CD4-positive, alpha-beta T cell (primary cell): ENCODE results near the gene ACAD11. TPM values are rescaled to one million over a fixed set of nuclear protein-coding genes. Genes with fewer than 3 reads are reported as not detected.

Experiments used
- ATAC-seq: fragments of 200-7000 bp; cut with Tn5 transposase; one replicate; pipeline ENCODE4 v1.10.0; 2022; ENCODE audit warnings: mild to moderate bottlenecking; ENCODE audit not compliant: poor library complexity
- CTCF ChIA-PET: fragments of 350-600 bp; sonication (Branson Sonifier 250); formaldehyde crosslinking; loops from one replicate; lab custom pipeline; 2021; ENCODE audit warnings: antibody characterized with exemption, inconsistent platforms; lab: Charles Lee
- POLR2A ChIA-PET: fragments of 350-600 bp; sonication (Branson Sonifier 250); formaldehyde crosslinking; loops from one replicate; lab custom pipeline; 2021; ENCODE audit warnings: antibody characterized with exemption, inconsistent platforms; lab: Charles Lee
- DNase-seq, 14 experiments: peaks; one replicate each; pipeline ENCODE4 v3.0.0-alpha.2; 2013 to 2020; ENCODE audit warnings: mixed read lengths in 2 of 14
- H3K27ac ChIP-seq, 2 donors: one replicate each; pipeline versions ENCODE4 v1.5.1 to v1.7.0; 2013; ENCODE audit warnings: low read length in 2 of 2, low read depth in 1 of 2, mild to moderate bottlenecking in 1 of 2
- H3K27me3 ChIP-seq, 2 experiments: 1 replicate in 1 of 2; 2 replicates in 1 of 2; pipeline versions ENCODE4 v1.6.1 to v1.7.0; 2013; ENCODE audit warnings: low read length in 2 of 2, control low read depth in 1 of 2, mild to moderate bottlenecking in 1 of 2, moderate library complexity in 1 of 2; ENCODE audit not compliant: insufficient read depth in 2 of 2, control insufficient read depth in 1 of 2
- H3K36me3 ChIP-seq: one replicate; pipeline ENCODE4 v1.6.1; 2013; ENCODE audit warnings: low read length, control low read depth; ENCODE audit not compliant: insufficient read depth
- H3K4me1 ChIP-seq: one replicate; pipeline ENCODE4 v1.6.1; 2013; ENCODE audit warnings: low read length, control low read depth; ENCODE audit not compliant: insufficient read depth
- H3K4me3 ChIP-seq: one replicate; pipeline ENCODE4 v1.5.1; 2013; ENCODE audit warnings: mild to moderate bottlenecking, low read length, moderate library complexity
- H3K9me3 ChIP-seq, 2 experiments: 1 replicate in 1 of 2; 2 replicates in 1 of 2; pipeline versions ENCODE4 v1.6.1 to v1.7.0; 2013; ENCODE audit warnings: low read length in 2 of 2, mild to moderate bottlenecking in 2 of 2, control low read depth in 1 of 2, moderate library complexity in 1 of 2; ENCODE audit not compliant: control insufficient read depth in 1 of 2, insufficient read depth in 1 of 2
- H3K27ac Mint-ChIP-seq: one replicate; pipeline ENCODE4 v1.8.0; 2020; ENCODE audit warnings: mixed read lengths
- H3K27me3 Mint-ChIP-seq: one replicate; pipeline ENCODE4 v1.8.0; 2021; ENCODE audit warnings: mixed read lengths
- H3K36me3 Mint-ChIP-seq: one replicate; pipeline ENCODE4 v1.8.0; 2021; ENCODE audit warnings: low read depth, mixed read lengths
- H3K4me1 Mint-ChIP-seq: one replicate; pipeline ENCODE4 v1.8.0; 2021; ENCODE audit warnings: low read depth, mixed read lengths
- H3K4me3 Mint-ChIP-seq: one replicate; pipeline ENCODE4 v1.8.0; 2020; ENCODE audit warnings: mild to moderate bottlenecking, mixed read lengths
- H3K9me3 Mint-ChIP-seq: one replicate; pipeline ENCODE4 v1.8.0; 2020; ENCODE audit warnings: mixed read lengths
- CTCF ChIP-seq: fragments of 200-600 bp; IDR thresholded peaks from one replicate; pipeline ENCODE4 v1.8.0; 2022; ENCODE audit warnings: antibody characterized with exemption, mild to moderate bottlenecking
- intact Hi-C, 2 experiments: fragments of 100-400 bp; cut with DNase I in 1 of 2; cut with micrococcal nuclease in 1 of 2; formaldehyde crosslinking; loops; one replicate each; pipeline versions ENCODE4 v1.15.1 to v1.9.0; 2023 to 2025; cut with DNase I, micrococcal nuclease
- total RNA-seq, 174 experiments: library from RNA in 2 of 174; stranded (reverse) in 2 of 174; gene quantifications; one replicate each; pipeline ENCODE4 v1.2.3 and lab custom pipeline; 2021 to 2026

Gene ACAD11
- total RNA-seq, 2 experiments from 2014 or later = 26.6 to 27.9 TPM

- intact Hi-C loops = loop anchor here in 1 of 2 experiments (10.0 kb wide), 1 partner anchor 190 kb away; no protein-coding TSS in a partner anchor
- Mint-ChIP-seq H3K27me3 (no peaks in the 10 kb centered on the region), H3K9me3 (no peaks in the 10 kb centered on the region), H3K4me1 (no peaks in the 10 kb centered on the region), H3K27ac (no peak overlapping the region), H3K36me3 (peaks cover 84% of the 10 kb centered on the region), H3K4me3 (no peak overlapping the region)
- Histone ChIP-seq H3K4me3 (no peak overlapping the region), H3K27me3 (no peaks in the 10 kb centered on the region), H3K36me3 (peaks cover 80% of the 10 kb centered on the region), H3K4me1 (no peaks in the 10 kb centered on the region), H3K9me3 (no peaks in the 10 kb centered on the region), H3K27ac (no peak overlapping the region)
- no peak for TF ChIP-seq CTCF
- POLR2A ChIA-PET = no interaction called here
- DNase-seq (no peak), ATAC-seq (no peak)
- CTCF ChIA-PET = no interaction called here
These were observed 35.4 kb upstream of the ACAD11 start for GRCh38 chr3:132694991-132695390.

GRCh38 chr3:132690040-132690439, 30.4 kb upstream of the ACAD11 start:
- Mint-ChIP-seq H3K4me3 (no peak overlapping the region), H3K27ac (no peak overlapping the region), H3K36me3 (peaks cover 81% of the 10 kb centered on the region), H3K9me3 (no peaks in the 10 kb centered on the region), H3K27me3 (no peaks in the 10 kb centered on the region), H3K4me1 (no peaks in the 10 kb centered on the region)
- TF ChIP-seq CTCF = no peak
- H3K27ac ChIP-seq = no peak overlapping the region
- H3K4me1 ChIP-seq = no peaks in the 10 kb centered on the region
- CTCF ChIA-PET = no interaction called here
- H3K4me3 ChIP-seq = no peak overlapping the region
- DNase-seq (no peak), ATAC-seq (no peak)
- POLR2A ChIA-PET = no interaction called here
- intact Hi-C loops = loop anchor here in 1 of 2 experiments (10.0 kb wide), 1 partner anchor 185 kb away; no protein-coding TSS in a partner anchor
- no peaks in the 10 kb centered on the region for H3K9me3 ChIP-seq
- no peaks in the 10 kb centered on the region for H3K27me3 ChIP-seq
- H3K36me3 ChIP-seq = peaks cover 74% of the 10 kb centered on the region

- Mint-ChIP-seq H3K9me3 (no peaks in the 10 kb centered on the region), H3K4me1 (no peaks in the 10 kb centered on the region), H3K36me3 (peaks cover 75% of the 10 kb centered on the region), H3K27ac (peak overlapping the region; percentile 6), H3K27me3 (no peaks in the 10 kb centered on the region), H3K4me3 (no peak overlapping the region)
- CTCF ChIA-PET = no interaction called here
- H3K27me3 ChIP-seq = no peaks in the 10 kb centered on the region
- intact Hi-C loops = no loop called here
- H3K4me3 ChIP-seq = no peak overlapping the region
- POLR2A ChIA-PET = interaction anchor here (1.4 kb wide), 1 partner anchor 39 kb away, joined by 4 read pairs; no protein-coding TSS in a partner anchor
- no peak overlapping the region for H3K27ac ChIP-seq
- ATAC-seq (no peak), DNase-seq (no peak)
- peaks cover 67% of the 10 kb centered on the region for H3K36me3 ChIP-seq
- no peak for TF ChIP-seq CTCF
- no peaks in the 10 kb centered on the region for H3K9me3 ChIP-seq
- no peaks in the 10 kb centered on the region for H3K4me1 ChIP-seq
These were observed 22.6 kb upstream of the ACAD11 start for GRCh38 chr3:132682201-132682600.
